ENCODE results near the gene CDH4.

CDH4 gene

GRCh38 chr20:61692479-61692878, 440.4 kb downstream of the CDH4 start:
- H3K36me3 Mint-ChIP-seq (ENCODE audit: low read depth): no peaks in the 10 kb centered on the region
- no peaks in the 10 kb centered on the region for H3K4me1 Mint-ChIP-seq (ENCODE audit: low read depth)
- H3K27ac Mint-ChIP-seq: no peak overlapping the region
- no peaks in the 10 kb centered on the region for H3K9me3 Mint-ChIP-seq
- H3K27me3 Mint-ChIP-seq (ENCODE audit: low read depth): no peaks in the 10 kb centered on the region
- DNase-seq (ENCODE audit: low spot score): no peak
- no peak overlapping the region for H3K4me3 Mint-ChIP-seq

- no peak overlapping the region for H3K4me3 Mint-ChIP-seq
- no peaks in the 10 kb centered on the region for H3K4me1 Mint-ChIP-seq (ENCODE audit: low read depth)
- H3K9me3 Mint-ChIP-seq: no peaks in the 10 kb centered on the region
- no peaks in the 10 kb centered on the region for H3K27me3 Mint-ChIP-seq (ENCODE audit: low read depth)
- no peak overlapping the region for H3K27ac Mint-ChIP-seq
- H3K36me3 Mint-ChIP-seq (ENCODE audit: low read depth): no peaks in the 10 kb centered on the region
- DNase-seq (ENCODE audit: low spot score): no peak
These were observed 441.1 kb downstream of the CDH4 start for GRCh38 chr20:61693055-61693600.

GRCh38 chr20:61694682-61695081, 442.6 kb downstream of the CDH4 start:
- Mint-ChIP-seq H3K4me3 (no peak overlapping the region), H3K9me3 (no peaks in the 10 kb centered on the region), H3K36me3 (ENCODE audit: low read depth) (no peaks in the 10 kb centered on the region), H3K27ac (no peak overlapping the region), H3K4me1 (ENCODE audit: low read depth) (no peaks in the 10 kb centered on the region), H3K27me3 (ENCODE audit: low read depth) (no peaks in the 10 kb centered on the region)
- DNase-seq (ENCODE audit: low spot score): no peak

- Mint-ChIP-seq H3K9me3 (no peaks in the 10 kb centered on the region), H3K4me3 (no peak overlapping the region), H3K27me3 (ENCODE audit: low read depth) (no peaks in the 10 kb centered on the region), H3K27ac (no peak overlapping the region), H3K4me1 (ENCODE audit: low read depth) (no peaks in the 10 kb centered on the region), H3K36me3 (ENCODE audit: low read depth) (no peaks in the 10 kb centered on the region)
- DNase-seq (ENCODE audit: low spot score): no peak
These were observed 443.7 kb downstream of the CDH4 start for GRCh38 chr20:61695741-61696140.

- Mint-ChIP-seq H3K27me3 (ENCODE audit: low read depth) (no peaks in the 10 kb centered on the region), H3K9me3 (no peaks in the 10 kb centered on the region), H3K27ac (no peak overlapping the region), H3K36me3 (ENCODE audit: low read depth) (no peaks in the 10 kb centered on the region), H3K4me3 (no peak overlapping the region), H3K4me1 (ENCODE audit: low read depth) (no peaks in the 10 kb centered on the region)
- no peak for DNase-seq (ENCODE audit: low spot score)
These were observed 444.2 kb downstream of the CDH4 start for GRCh38 chr20:61696181-61696735.

- Mint-ChIP-seq H3K9me3 (no peaks in the 10 kb centered on the region), H3K4me1 (ENCODE audit: low read depth) (no peaks in the 10 kb centered on the region), H3K27ac (no peak overlapping the region), H3K4me3 (no peak overlapping the region), H3K36me3 (ENCODE audit: low read depth) (no peaks in the 10 kb centered on the region), H3K27me3 (ENCODE audit: low read depth) (no peaks in the 10 kb centered on the region)
- DNase-seq (ENCODE audit: low spot score): no peak
These were observed 445.9 kb downstream of the CDH4 start for GRCh38 chr20:61697666-61698597.

- no peaks in the 10 kb centered on the region for H3K9me3 Mint-ChIP-seq
- no peaks in the 10 kb centered on the region for H3K4me1 Mint-ChIP-seq (ENCODE audit: low read depth)
- no peak for DNase-seq (ENCODE audit: low spot score)
- no peaks in the 10 kb centered on the region for H3K36me3 Mint-ChIP-seq (ENCODE audit: low read depth)
- H3K27me3 Mint-ChIP-seq (ENCODE audit: low read depth): no peaks in the 10 kb centered on the region
- H3K4me3 Mint-ChIP-seq: no peak overlapping the region
- no peak overlapping the region for H3K27ac Mint-ChIP-seq
These were observed 446.8 kb downstream of the CDH4 start for GRCh38 chr20:61698598-61699494.

- Mint-ChIP-seq H3K27me3 (ENCODE audit: low read depth) (no peaks in the 10 kb centered on the region), H3K36me3 (ENCODE audit: low read depth) (no peaks in the 10 kb centered on the region), H3K4me1 (ENCODE audit: low read depth) (no peaks in the 10 kb centered on the region), H3K27ac (no peak overlapping the region), H3K9me3 (no peaks in the 10 kb centered on the region), H3K4me3 (no peak overlapping the region)
- DNase-seq (ENCODE audit: low spot score): no peak
These were observed 447.7 kb downstream of the CDH4 start for GRCh38 chr20:61699495-61700374.

- Mint-ChIP-seq H3K4me3 (no peak overlapping the region), H3K9me3 (no peaks in the 10 kb centered on the region), H3K27me3 (ENCODE audit: low read depth) (no peaks in the 10 kb centered on the region), H3K27ac (no peak overlapping the region), H3K4me1 (ENCODE audit: low read depth) (no peaks in the 10 kb centered on the region), H3K36me3 (ENCODE audit: low read depth) (no peaks in the 10 kb centered on the region)
- DNase-seq (ENCODE audit: low spot score): no peak
These were observed 448.6 kb downstream of the CDH4 start for GRCh38 chr20:61700595-61701140.

- H3K27ac Mint-ChIP-seq: no peak overlapping the region
- H3K4me3 Mint-ChIP-seq: no peak overlapping the region
- H3K4me1 Mint-ChIP-seq (ENCODE audit: low read depth): no peaks in the 10 kb centered on the region
- DNase-seq (ENCODE audit: low spot score): no peak
- no peaks in the 10 kb centered on the region for H3K27me3 Mint-ChIP-seq (ENCODE audit: low read depth)
- H3K36me3 Mint-ChIP-seq (ENCODE audit: low read depth): no peaks in the 10 kb centered on the region
- H3K9me3 Mint-ChIP-seq: no peaks in the 10 kb centered on the region
These were observed 449.3 kb downstream of the CDH4 start for GRCh38 chr20:61701401-61701800.

- no peak overlapping the region for H3K4me3 Mint-ChIP-seq
- no peaks in the 10 kb centered on the region for H3K36me3 Mint-ChIP-seq (ENCODE audit: low read depth)
- no peak for DNase-seq (ENCODE audit: low spot score)
- H3K27ac Mint-ChIP-seq: no peak overlapping the region
- no peaks in the 10 kb centered on the region for H3K4me1 Mint-ChIP-seq (ENCODE audit: low read depth)
- no peaks in the 10 kb centered on the region for H3K27me3 Mint-ChIP-seq (ENCODE audit: low read depth)
- H3K9me3 Mint-ChIP-seq: no peaks in the 10 kb centered on the region
These were observed 449.7 kb downstream of the CDH4 start for GRCh38 chr20:61701802-61702201.

GRCh38 chr20:61702246-61702645, 450.2 kb downstream of the CDH4 start:
- Mint-ChIP-seq H3K4me3 (no peak overlapping the region), H3K4me1 (ENCODE audit: low read depth) (no peaks in the 10 kb centered on the region)

GRCh38 chr20:61704661-61705060, 452.6 kb downstream of the CDH4 start:
- no peaks in the 10 kb centered on the region for H3K9me3 Mint-ChIP-seq
- no peaks in the 10 kb centered on the region for H3K27me3 Mint-ChIP-seq (ENCODE audit: low read depth)
- no peak overlapping the region for H3K27ac Mint-ChIP-seq
- no peaks in the 10 kb centered on the region for H3K36me3 Mint-ChIP-seq (ENCODE audit: low read depth)
- H3K4me3 Mint-ChIP-seq: no peak overlapping the region
- DNase-seq (ENCODE audit: low spot score): no peak
- no peaks in the 10 kb centered on the region for H3K4me1 Mint-ChIP-seq (ENCODE audit: low read depth)

More at GRCh38 chr20:61702246-61702645, 450.2 kb downstream of the CDH4 start:
- Mint-ChIP-seq H3K27me3 (ENCODE audit: low read depth) (no peaks in the 10 kb centered on the region), H3K9me3 (no peaks in the 10 kb centered on the region), H3K36me3 (ENCODE audit: low read depth) (no peaks in the 10 kb centered on the region), H3K27ac (no peak overlapping the region)
- no peak for DNase-seq (ENCODE audit: low spot score)
